ENCODE data around the gene HOGA1. TPM values are rescaled to one million over a fixed set of nuclear protein-coding genes. Genes with fewer than 3 reads are reported as not detected.

HOGA1 gene
- total RNA-seq, 1 donor: 0.72 TPM

DNA sequence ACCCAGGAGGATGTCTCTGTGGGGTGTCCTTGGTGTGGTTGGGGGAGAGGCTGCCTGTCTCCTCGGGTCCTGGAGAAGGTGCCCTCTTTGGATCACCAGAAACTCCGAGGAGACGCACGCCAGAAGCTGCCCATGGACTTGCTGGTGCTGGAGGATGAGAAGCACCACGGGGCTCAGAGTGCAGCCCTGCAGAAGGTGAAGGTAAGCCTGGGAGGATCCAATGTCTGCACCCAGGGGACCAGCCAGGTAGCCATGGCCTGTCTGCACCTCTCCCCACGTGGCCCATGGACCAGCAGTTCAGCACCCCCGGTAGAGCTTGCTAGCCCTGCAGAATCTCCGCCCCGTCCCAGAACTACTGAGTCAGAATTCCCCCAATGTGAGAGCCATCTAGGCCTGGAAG, 6.5 kb upstream of the HOGA1 start:
- DNase-seq (ENCODE audit: low read depth): no peak
- H3K4me3 ChIP-seq (ENCODE audit: low read depth, low read length): no peak overlapping the region
- TF ChIP-seq, protein P1, sequence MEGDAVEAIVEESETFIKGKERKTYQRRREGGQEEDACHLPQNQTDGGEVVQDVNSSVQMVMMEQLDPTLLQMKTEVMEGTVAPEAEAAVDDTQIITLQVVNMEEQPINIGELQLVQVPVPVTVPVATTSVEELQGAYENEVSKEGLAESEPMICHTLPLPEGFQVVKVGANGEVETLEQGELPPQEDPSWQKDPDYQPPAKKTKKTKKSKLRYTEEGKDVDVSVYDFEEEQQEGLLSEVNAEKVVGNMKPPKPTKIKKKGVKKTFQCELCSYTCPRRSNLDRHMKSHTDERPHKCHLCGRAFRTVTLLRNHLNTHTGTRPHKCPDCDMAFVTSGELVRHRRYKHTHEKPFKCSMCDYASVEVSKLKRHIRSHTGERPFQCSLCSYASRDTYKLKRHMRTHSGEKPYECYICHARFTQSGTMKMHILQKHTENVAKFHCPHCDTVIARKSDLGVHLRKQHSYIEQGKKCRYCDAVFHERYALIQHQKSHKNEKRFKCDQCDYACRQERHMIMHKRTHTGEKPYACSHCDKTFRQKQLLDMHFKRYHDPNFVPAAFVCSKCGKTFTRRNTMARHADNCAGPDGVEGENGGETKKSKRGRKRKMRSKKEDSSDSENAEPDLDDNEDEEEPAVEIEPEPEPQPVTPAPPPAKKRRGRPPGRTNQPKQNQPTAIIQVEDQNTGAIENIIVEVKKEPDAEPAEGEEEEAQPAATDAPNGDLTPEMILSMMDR (IDR thresholded peaks at IDR 0.05; ENCODE audit: insufficient read depth, low read length): no peak

DNA sequence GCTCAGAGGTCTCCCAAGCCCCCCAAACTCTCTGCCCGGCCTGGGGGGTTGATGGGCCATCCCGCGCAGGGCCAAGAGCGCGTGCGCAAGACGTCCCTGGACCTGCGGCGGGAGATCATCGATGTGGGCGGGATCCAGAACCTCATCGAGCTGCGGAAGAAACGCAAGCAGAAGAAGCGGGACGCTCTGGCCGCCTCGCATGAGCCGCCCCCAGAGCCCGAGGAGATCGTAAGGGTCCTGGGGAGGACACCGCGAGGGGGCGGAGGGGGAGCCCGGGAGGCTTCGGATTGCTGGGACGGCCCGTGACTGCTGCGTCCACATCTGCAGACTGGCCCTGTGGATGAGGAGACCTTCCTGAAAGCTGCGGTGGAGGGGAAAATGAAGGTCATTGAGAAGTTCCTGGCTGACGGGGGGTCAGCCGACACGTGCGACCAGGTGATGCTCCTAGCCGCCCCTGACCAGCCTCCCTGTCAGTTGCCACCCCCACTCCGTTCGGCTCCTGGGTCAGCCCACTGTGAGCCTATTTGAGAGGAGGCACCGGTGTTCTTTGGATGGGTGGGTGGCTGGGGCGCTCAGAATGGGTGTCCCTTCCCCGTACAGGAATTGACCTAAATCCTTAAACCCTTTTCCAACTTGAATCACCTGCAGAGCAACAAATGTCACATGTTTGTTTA, 5.9 kb upstream of the HOGA1 start:
- TF ChIP-seq, protein P1 (IDR thresholded peaks at IDR 0.05; ENCODE audit: insufficient read depth, low read length): no peak

DNA sequence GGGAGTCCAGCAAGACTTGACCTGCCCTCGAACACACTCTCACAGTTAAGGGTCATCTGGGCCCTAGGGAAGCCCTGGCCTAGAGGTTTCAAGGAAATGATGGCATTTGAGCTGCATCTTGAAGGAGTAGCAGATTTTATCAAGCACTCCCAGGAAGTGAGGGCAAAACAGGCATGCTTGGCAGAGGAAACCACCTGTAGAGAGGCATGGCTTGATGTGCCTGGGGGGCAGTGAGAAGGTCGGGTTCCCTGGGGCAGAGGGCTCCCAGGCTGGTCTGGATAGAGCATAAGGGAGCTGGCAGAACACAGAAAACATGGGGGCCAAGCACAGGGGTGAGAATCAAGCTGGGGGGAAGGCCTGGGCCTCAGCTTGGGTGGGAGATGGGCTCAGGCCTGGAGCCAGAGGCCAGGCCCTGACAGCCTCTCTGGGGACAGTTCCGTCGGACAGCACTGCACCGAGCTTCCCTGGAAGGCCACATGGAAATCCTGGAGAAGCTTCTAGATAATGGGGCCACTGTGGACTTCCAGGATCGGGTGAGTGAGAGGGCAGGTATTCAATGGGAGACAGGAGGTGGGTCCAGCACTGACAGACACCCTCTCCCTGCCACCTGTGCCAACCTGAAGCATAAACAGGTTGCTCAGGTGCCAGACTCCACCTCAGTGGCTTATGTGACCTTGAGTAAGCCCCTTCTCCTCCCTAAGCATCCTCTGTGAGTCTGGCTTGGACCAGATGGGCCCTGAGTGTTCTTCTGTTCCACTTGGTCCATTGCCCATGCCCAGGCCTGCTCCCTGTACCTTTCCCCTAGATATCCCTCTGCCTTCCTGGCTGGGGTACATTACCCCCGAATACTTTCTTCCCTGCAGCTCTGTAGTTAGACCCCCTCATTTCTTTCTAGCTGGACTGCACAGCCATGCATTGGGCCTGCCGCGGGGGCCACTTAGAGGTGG, 3.5 kb upstream of the HOGA1 start:
- DNase-seq (ENCODE audit: low read depth): no peak
- TF ChIP-seq, protein P1 (IDR thresholded peaks at IDR 0.05; ENCODE audit: insufficient read depth, low read length): no peak
- no peak overlapping the region for H3K4me3 ChIP-seq (ENCODE audit: low read depth, low read length)

More for the DNA sequence above, 5.9 kb upstream of the HOGA1 start:
- no peak for DNase-seq (ENCODE audit: low read depth)
- no peak overlapping the region for H3K4me3 ChIP-seq (ENCODE audit: low read depth, low read length)

DNA sequence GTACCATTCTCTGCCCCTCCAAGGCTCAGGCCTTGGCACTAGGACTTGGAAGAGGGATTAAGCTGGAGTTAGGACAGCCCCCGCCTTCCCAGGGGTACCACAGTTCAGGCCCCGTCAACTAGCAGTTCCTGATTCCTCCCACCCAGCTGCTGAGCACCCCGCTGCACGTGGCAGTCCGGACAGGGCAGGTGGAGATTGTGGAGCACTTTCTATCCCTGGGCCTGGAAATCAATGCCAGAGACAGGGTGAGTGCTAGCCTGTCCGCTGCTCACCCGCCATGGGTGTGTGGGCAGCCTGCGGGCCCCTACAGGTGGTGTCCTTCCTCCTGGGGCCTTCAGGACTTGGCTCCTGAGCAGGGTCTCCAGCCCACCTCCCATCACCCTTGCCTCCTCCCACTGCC, 2.0 kb upstream of the HOGA1 start:
- no peak for DNase-seq (ENCODE audit: low read depth)
- H3K4me3 ChIP-seq (ENCODE audit: low read depth, low read length): no peak overlapping the region
- TF ChIP-seq, protein P1 (IDR thresholded peaks at IDR 0.05; ENCODE audit: insufficient read depth, low read length): no peak

DNA sequence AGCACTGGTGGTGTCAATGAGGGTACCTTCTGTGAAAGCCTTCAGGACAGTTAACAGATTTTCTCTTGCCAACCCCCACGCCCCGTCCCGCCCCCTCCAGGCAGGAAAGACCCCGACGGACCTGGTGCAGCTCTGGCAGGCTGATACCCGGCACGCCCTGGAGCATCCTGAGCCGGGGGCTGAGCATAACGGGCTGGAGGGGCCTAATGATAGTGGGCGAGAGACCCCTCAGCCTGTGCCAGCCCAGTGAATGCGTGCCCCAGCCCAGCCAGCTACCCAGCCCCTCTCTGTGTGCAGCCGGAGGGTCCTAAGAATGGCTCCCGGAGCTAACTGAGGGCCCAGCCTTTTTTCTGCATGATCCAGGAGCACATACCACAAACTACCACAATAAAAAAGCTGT, 713 bp upstream of the HOGA1 start:
- TF ChIP-seq, protein P1 (IDR thresholded peaks at IDR 0.05; ENCODE audit: insufficient read depth, low read length): no peak
- no peak for DNase-seq (ENCODE audit: low read depth)
- H3K4me3 ChIP-seq (ENCODE audit: low read depth, low read length): no peak overlapping the region

DNA sequence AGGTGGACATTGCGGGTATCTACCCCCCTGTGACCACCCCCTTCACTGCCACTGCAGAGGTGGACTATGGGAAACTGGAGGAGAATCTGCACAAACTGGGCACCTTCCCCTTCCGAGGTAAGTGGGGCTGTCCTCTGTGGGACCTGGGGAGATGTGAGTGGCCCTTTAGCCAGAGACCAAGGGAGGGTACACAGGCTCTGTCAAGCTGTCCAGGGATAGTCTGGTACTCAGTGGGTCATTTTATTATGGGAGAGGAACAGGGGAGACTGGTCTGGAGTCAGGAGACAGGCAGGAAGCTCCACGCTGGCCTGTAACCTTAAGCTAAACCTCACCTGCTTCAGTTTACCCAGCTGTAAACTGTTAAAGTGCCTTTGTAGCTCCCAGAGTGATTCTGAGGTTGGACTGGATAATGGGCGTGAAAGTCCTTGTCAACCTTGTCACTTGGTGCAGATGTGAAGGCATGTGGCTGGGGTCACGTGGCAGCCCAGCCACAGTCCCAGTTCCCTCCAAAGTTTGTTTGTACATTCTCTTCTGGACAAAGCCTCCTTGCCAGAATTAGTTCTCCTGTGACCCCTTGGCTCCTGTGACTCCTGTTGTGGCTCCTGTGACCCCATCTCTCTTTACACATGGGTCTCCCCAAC, 729 bp downstream of the HOGA1 start:
- no peak for DNase-seq (ENCODE audit: low read depth)
- TF ChIP-seq, protein P1 (IDR thresholded peaks at IDR 0.05; ENCODE audit: insufficient read depth, low read length): no peak
- H3K4me3 ChIP-seq (ENCODE audit: low read depth, low read length): no peak overlapping the region

All from fibroblast of the aortic adventitia (primary cell).